Renal pelvis (tissue), 4 donors: ENCODE data around the gene CCL22. TPM values are rescaled to one million over a fixed set of nuclear protein-coding genes. Genes with fewer than 3 reads are reported as not detected.

Source experiments
- DNase-seq: peaks from one replicate; pipeline ENCODE4 v3.0.0-alpha.2; 2013
- polyA plus RNA-seq, 3 donors: library from polyadenylated mRNA; unstranded; fragments of 120-200 nt; gene quantifications; one replicate each; pipeline ENCODE4 v1.2.1, GENCODE V29; 2013; ENCODE audit not compliant: insufficient read length in 3 of 3

CCL22 gene
- polyA plus RNA-seq, 3 donors, result 0.06 to 0.18 (median 0.13) TPM

- no peak for DNase-seq
Observed at GRCh38 chr16:57345666-57346204, 12.8 kb upstream of the CCL22 start.

- no peak for DNase-seq
Observed at GRCh38 chr16:57347858-57348257, 10.7 kb upstream of the CCL22 start.

DNA sequence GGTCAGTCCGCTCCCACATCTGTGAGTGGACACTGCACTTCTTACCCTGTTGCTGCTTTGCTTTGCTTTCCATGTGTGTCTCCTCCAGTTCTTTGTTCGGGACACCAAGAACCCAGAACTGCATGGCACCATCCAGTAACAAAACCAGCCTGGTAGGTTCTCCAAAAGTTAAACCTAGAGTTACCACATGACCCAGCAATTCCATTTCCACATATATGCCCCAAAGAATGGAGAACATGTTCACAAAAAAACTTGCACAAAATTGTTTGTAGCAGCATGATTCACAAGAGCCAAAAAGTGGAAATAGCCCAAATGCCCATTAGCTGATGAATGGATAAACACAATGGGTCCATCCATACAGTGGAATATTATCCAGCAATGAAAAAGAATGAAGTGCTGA lies 10.3 kb upstream of the CCL22 start:
- DNase-seq, result no peak

DNA sequence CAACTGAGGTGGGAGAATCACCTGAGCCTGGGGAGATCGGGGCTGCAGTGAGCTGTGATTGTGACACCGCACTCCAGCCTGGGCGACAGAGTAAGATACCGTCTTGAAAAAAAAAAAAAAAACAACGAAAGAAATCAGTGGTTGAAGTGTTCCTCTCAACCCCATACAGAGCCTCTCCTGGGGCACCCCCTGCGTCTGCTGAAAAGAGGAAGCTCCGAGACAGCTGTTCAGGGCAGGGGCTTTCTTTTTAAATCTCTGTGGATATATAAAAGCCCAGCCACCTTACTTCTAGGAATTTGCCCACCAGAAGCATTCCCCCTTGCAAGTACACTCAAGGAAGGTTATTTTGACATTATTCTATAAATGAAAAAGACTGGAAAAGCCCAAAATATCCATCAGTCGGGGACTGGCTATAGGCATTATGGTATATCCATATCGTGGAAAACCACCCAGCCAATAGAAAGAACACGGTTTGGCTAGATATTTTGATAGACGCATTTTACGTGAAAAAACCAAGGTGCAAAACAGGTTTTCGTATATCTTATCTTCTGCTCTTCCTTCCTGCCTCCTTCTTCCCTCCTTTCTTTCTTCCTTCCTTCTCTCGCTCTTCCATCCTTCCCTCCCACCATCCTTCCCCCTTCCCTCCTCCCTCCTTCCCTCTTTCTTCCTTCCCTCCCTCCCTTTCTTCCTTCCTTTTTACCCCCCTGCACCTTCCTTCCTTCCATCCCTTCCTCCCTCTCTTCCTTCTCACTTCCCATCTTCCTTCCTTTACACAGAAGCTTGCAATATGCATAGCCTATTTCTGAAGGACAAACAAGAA lies 9.2 kb upstream of the CCL22 start:
- no peak for DNase-seq

- DNase-seq, result no peak
Observed at GRCh38 chr16:57352636-57353047, 5.9 kb upstream of the CCL22 start.

DNA sequence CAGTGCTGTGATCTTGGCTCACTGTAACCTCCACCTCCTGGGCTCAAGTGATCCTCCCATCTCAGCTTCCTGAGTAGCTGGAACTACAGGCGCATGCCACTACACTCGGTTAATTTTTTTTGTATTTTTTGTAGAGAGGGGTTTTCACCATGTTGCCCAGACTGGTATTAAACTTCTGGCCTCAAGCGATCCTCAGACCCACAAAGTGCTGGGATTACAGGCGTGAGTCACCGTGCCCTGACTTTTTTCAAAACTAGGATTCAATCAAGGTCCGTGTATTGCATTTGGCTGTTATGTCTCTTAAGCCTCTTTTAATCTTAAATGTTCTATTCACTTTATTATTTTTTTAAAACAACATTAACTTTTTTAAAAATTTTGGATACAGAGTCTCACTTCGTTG lies 4.3 kb upstream of the CCL22 start:
- no peak for DNase-seq

DNA sequence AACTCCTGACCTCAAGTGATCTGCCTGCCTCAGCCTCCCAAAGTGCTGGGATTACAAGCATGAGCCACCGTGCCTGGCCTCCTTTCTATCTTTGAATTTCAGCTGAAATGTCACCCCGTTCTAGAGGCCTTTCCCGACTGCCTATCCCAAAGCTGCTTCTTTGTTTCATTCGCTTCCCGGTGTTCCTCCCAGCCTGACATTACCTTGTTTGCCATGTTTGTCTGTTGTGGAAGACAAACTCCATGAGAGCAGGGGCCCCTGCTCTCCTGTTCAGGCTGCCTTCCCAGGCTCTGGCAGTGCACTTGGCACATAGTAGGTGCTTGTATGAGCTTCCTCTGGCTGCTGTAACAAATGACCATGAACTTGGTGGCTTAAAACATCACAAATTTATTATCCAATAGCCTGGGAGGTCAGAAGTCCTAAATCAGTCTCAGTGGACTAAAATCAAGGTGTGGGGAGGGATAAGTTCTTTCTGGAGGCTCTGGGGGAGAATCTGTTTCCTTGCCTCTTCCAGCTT lies 2.6 kb upstream of the CCL22 start:
- no peak for DNase-seq

- no peak for DNase-seq
Observed at GRCh38 chr16:57356547-57356946, 2.0 kb upstream of the CCL22 start.

GRCh38 chr16:57357330-57358085 lies 1.1 kb upstream of the CCL22 start:
- DNase-seq, result no peak

DNA sequence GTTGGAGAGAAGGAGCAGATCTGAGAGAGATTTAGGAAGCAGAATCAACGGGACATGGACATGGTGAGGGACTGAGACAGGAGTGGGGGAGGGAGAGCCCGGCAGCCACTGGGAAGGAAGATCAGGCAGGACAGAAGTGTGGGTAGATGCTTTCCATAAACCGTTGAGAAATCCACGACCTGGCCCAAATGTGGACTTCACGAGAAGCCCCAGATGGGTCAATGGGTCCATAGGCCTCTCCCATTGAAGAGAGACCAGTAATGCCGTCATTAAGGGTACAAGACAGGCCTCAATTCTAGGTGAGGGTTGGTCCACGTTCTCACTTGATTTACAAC lies 530 bp upstream of the CCL22 start:
- no peak for DNase-seq

- no peak for DNase-seq
Observed at GRCh38 chr16:57360321-57360935, 1.8 kb downstream of the CCL22 start.

DNA sequence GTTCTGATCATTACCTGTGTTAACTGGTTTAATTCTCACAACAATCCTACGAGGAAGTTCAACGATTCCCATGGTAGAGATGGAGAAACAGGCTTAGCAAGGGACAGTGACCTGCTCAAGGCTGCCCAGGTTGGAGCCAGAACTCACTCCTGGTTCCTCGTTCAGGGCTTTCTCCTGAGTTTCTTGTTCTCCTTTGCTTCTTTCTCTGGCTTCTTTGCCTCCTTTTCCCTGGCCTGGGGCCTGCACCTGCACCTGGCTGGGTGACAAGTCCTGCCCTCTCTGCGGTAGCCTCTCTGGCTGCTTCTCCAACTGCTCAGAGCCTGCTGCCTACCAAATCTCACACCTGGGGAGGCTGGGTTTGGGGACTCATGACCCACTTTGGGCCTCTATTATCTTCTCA lies 2.8 kb downstream of the CCL22 start:
- no peak for DNase-seq

DNA sequence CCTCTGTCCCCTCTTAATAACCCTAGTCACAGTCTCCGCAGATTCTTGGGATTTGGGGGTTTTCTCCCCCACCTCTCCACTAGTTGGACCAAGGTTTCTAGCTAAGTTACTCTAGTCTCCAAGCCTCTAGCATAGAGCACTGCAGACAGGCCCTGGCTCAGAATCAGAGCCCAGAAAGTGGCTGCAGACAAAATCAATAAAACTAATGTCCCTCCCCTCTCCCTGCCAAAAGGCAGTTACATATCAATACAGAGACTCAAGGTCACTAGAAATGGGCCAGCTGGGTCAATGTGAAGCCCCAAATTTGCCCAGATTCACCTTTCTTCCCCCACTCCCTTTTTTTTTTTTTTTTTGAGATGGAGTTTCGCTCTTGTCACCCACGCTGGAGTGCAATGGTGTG lies 5.6 kb downstream of the CCL22 start:
- no peak for DNase-seq

DNA sequence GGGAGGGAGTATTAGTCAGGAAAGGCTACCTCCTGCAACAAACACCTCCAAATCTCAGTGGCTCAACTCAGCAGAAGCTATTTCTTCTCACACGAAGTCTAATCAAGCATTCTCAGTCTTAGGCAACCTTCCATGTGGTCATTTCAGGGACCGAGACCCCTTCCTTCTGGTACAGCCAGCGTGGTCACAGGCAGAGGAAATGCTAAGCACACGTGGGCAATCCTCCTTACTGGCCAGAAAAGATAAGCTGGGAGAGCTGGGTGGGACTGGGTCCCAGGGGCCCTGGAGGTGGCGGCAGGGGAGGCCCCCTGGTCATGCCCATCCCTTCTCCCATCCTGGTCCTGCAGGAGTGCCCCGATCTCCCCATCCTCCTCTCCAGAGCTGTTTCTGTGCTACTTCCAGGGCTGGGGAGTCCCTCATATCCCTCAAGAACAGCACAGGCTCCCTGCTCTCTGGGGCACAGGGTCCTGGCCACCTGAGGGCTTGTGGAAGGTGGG lies 8.0 kb downstream of the CCL22 start:
- DNase-seq, result no peak

DNA sequence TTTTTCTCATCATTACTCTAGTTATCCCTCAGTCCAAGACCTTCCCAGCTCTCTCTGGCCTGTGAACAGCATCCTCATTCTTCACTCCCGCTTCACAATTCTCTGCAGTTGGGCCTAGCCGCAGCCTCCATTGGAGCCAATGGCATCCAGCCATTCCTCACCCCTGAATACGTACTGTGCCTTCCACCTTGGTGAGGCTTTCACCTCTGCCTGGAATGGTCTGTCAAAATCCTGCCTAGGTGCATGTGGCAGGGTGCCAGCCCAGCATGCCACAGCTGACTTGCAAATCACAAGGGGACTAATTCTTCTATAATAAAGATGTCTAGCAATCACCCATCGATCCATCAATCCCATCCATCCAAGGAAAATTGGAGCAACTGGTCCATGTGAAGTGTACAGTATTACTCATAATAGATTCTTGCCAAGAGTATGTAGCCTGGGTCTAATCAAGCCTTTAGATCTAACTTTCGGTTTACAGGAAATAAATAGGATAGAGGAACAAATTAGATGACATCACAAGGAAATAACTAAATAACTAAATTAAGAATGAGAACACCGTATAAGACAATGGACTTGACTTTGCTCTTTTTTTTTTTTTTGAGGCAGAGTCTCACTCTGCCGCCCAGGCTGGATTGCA lies 8.7 kb downstream of the CCL22 start:
- DNase-seq, result no peak

DNA sequence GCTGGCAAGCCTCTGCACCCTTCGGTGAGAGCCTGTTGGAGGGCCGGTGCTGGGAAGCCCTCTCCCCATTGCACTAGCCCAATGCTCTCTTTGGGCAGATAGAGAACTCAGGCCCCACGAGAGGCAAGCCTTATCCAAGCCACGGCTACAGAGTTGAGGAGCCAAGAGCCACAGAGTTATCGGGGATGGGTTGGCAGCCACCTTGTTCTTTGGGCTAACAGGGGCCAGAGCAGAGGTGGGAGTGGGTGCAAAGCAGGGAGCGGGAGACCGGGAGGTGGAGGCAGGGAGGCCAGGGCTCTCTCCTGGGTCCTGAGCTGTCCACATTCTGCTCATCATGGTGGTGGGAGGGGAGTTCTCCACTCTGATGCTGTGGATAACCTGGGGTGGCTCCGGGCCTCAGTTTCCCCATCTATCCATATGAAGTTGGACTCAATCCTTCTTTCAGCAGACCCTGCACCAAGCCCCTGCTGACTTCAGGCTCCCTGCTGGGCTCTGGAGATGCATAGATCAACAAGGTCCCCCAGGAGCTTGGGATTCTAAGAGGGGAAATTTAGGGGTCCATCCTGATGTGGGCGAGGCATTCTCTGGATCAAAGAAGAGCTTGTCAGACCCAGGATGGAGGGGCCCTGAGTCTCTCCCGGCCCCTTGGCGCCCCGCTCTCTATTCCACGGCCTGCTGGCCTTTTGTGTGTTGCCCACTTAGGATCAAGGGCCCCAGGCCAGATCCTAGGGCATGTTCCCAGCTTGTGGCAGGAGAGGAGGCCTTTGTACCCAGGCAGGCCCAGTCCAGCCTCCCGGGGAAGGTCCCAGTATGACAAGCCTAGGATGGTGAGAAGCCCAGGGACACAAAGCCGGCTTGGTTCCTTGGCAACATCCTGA lies 13.2 kb downstream of the CCL22 start:
- DNase-seq, result no peak

- DNase-seq, result peak; percentile 93
Observed at GRCh38 chr16:57372372-57373116, 14.0 kb downstream of the CCL22 start, which contains the start of gene CX3CL1. Gene CX3CL1, plus strand, starts transcription at chr16:57372490. Its CDS starts 79 bp downstream, at chr16:57372569.

- no peak for DNase-seq
Observed at GRCh38 chr16:57373117-57373947, 14.7 kb downstream of the CCL22 start.

DNA sequence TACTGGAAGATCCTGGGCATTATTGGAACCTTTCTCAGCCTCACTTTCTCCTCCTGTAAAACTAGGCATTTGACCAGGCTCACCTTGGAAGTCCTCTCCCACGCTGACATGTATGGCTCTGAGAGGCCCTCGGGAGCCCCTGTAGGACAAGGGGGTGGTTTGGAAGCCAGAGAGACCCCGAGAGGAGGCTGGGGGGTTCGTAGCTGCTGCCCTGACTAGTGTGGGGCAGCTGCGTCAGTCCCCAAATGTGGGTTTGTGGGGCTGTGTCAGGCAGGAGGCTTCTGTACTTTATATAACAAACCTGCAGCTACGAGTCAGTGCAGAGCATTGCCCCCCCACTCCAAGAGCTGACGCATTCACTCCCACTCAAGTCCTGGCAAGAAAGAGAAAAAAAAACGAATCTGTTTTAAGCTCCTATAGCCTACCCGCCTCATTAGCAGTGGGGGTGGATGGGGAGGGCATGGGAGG lies 15.5 kb downstream of the CCL22 start:
- peak; percentile 46 for DNase-seq
